ENCODE measurements around the gene ADA. TPM values are rescaled to one million over a fixed set of nuclear protein-coding genes. Genes with fewer than 3 reads are reported as not detected.

Gene ADA
- total and polyA plus RNA-seq, 8 donors, result 2.9 to 6.0 (median 4.0) TPM

DNA sequence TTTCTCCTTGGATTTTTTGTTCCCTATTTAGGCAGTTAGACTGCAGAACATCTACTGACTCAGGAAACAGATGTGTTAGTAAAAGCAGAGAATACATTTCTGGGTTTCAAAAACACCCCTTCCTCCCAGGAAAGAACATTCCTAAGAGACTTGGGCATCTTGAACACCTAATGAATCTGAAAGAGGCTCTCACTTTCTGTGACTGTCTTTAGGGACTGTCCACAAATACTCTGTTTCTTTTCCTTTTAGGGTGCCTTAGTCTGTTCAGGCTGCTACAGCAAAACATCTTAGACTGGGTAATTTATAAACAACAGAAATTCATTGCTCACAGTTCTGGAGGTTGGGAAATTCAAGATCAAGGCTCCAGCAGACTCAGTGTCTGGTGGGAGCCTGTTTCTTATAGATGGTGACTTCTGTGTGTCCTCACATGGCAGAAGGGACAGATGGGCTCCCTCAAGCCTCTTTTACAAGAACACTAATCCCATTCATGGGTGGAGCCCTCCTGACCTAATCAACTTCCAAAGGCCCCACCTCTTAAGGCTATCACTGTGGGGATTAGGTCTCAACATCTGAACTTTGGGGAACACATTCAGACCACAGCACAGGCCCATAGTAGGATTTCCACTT, 44.3 kb upstream of the ADA start:
- H3K4me3 ChIP-seq, result no peak overlapping the region
- intact Hi-C loops (cut with DNase I), result no loop called here
- H3K36me3 ChIP-seq, result no peaks in the 10 kb centered on the region
- TF ChIP-seq, protein P1, sequence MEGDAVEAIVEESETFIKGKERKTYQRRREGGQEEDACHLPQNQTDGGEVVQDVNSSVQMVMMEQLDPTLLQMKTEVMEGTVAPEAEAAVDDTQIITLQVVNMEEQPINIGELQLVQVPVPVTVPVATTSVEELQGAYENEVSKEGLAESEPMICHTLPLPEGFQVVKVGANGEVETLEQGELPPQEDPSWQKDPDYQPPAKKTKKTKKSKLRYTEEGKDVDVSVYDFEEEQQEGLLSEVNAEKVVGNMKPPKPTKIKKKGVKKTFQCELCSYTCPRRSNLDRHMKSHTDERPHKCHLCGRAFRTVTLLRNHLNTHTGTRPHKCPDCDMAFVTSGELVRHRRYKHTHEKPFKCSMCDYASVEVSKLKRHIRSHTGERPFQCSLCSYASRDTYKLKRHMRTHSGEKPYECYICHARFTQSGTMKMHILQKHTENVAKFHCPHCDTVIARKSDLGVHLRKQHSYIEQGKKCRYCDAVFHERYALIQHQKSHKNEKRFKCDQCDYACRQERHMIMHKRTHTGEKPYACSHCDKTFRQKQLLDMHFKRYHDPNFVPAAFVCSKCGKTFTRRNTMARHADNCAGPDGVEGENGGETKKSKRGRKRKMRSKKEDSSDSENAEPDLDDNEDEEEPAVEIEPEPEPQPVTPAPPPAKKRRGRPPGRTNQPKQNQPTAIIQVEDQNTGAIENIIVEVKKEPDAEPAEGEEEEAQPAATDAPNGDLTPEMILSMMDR (IDR thresholded peaks at IDR 0.05), result no peak
- H3K9me3 ChIP-seq, result no peaks in the 10 kb centered on the region
- peaks cover 0 to 3% (median 0%) of the 10 kb centered on the region in 3 donors for H3K4me1 ChIP-seq
- no peak for ATAC-seq
- H3K27me3 ChIP-seq, result no peaks in the 10 kb centered on the region
- no peak overlapping the region for H3K27ac ChIP-seq
- no peak for FAIRE-seq
- no peak for DNase-seq

DNA sequence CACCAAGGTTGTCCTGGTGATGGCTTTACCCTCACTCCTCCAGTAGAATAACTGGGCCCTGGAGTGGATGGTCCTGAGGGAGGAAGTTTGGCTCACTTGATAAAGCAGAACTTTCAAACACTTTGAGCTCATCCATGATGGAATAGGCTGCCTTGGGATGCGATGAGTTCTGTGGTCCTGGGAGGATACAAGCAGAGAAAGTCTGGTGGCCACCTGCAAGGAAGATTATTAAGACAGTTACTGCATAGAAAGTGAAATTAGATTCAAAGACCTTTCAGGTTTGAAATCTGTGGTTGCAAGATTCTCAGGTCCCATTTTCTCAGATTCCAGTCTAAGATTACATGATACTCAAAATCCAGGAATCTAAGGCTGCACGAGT, 43.8 kb upstream of the ADA start:
- intact Hi-C loops (cut with DNase I), result no loop called here
- Histone ChIP-seq H3K36me3 (no peaks in the 10 kb centered on the region), H3K9me3 (no peaks in the 10 kb centered on the region), H3K4me3 (no peak overlapping the region), H3K4me1 (peaks cover 0 to 3% (median 0%) of the 10 kb centered on the region in 3 donors), H3K27ac (no peak overlapping the region), H3K27me3 (no peaks in the 10 kb centered on the region)
- WGBS, 2 donors, result 68 to 69% methylated on average over 2 of the region's 2 CpGs
- TF ChIP-seq, protein P1 (IDR thresholded peaks at IDR 0.05), result no peak
- DNase-seq, result no peak
- FAIRE-seq, result no peak
- no peak for ATAC-seq

DNA sequence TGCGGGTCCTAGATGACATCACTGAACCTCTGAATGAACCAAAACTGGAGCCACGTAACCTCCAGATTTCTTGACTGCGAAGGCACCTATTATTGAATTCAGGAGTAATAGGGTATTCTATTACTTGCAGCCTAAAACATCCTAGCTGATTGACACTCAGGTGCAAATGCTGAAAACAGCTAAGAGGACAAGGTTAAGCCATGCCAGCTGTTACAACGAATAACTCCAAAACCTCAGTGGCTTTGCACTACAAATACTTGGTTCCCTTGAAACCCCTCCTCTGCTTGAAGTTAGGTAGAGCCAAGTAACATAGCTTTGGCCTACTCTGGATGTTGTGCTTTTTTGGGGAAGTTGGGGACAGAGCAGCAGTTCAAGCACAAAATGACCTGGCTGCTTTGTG, 42.7 kb upstream of the ADA start:
- TF ChIP-seq, protein P1 (IDR thresholded peaks at IDR 0.05), result no peak
- DNase-seq (no peak), ATAC-seq (no peak), FAIRE-seq (no peak)
- intact Hi-C loops (cut with DNase I), result no loop called here
- 90 to 95% methylated on average over 4 of the region's 4 CpGs for WGBS, 2 donors
- Histone ChIP-seq H3K27ac (no peak overlapping the region), H3K4me3 (no peak overlapping the region), H3K36me3 (no peaks in the 10 kb centered on the region), H3K27me3 (no peaks in the 10 kb centered on the region), H3K4me1 (peaks cover 0 to 3% (median 0%) of the 10 kb centered on the region in 3 donors), H3K9me3 (no peaks in the 10 kb centered on the region)

DNA sequence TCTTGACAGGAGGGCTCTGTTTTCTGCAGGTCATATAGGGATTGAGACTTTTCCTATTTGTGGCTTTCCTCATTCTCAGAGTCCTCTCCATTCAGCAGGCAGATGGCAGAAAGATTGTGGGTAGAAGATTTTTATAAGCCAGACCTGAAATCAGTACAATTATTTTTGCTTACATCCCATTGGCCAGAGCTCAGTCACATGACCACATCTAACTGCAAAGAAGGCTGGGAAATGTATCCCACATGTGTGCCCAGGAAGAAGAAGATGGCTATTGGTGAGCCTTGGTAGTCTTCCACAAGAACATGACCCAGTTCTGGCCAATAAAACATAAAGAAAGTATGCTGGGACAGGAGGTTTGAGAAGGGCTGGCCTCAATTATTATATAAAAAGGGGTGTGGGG, 42.1 kb upstream of the ADA start:
- no peaks in the 10 kb centered on the region for H3K36me3 ChIP-seq
- intact Hi-C loops (cut with DNase I), result no loop called here
- peaks cover 0 to 3% (median 0%) of the 10 kb centered on the region in 3 donors for H3K4me1 ChIP-seq
- no peak overlapping the region for H3K27ac ChIP-seq
- FAIRE-seq (no peak), DNase-seq (no peak), ATAC-seq (no peak)
- no peaks in the 10 kb centered on the region for H3K9me3 ChIP-seq
- H3K27me3 ChIP-seq, result no peaks in the 10 kb centered on the region
- TF ChIP-seq, protein P1 (IDR thresholded peaks at IDR 0.05), result no peak
- H3K4me3 ChIP-seq, result no peak overlapping the region

DNA sequence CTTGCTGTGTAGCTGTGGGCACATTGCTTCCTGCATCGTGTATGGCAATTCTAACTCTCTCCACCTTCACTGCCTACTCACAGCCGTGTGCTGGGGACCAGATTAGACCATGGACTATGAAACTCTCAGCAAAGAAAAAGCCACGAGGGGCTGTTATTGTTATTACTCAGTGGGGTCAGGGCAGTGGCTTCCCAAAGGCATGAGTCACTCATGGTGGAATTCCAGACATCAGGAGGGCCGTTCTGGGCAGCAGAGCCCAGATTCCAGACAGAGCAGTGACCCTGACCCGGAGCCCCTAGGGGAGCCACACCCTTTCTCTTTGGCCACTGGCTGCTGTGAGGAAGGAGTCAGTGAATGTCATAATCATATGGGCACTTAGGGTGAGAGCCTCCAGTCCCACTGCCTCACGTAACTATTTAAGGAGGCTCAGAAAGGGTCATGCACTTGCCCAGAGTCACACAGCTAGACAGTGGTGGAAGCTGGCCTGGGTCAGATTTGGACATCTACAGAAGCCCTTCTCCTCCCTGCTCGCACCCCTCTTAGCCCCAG, 41.5 kb upstream of the ADA start:
- Histone ChIP-seq H3K27me3 (no peaks in the 10 kb centered on the region), H3K9me3 (no peaks in the 10 kb centered on the region), H3K4me1 (peaks cover 0 to 3% (median 0%) of the 10 kb centered on the region in 3 donors), H3K36me3 (no peaks in the 10 kb centered on the region), H3K27ac (no peak overlapping the region), H3K4me3 (no peak overlapping the region)
- ATAC-seq, result peak in 3 of 4 donors; percentile 73 to 76 (median 75)
- peak in 3 of 6 donors; percentile 19 to 39 (median 34) for DNase-seq
- whole genome bisulfite sequencing, 2 donors, result 43 to 46% methylated on average over 7 of the region's 7 CpGs
- intact Hi-C loops (cut with DNase I), result no loop called here
- no peak for FAIRE-seq
- TF ChIP-seq, protein P1 (IDR thresholded peaks at IDR 0.05), result no peak
